Bronchial epithelial cell (primary cell): ENCODE data around the gene PCDHGA6. TPM values are rescaled to one million over a fixed set of nuclear protein-coding genes. Genes with fewer than 3 reads are reported as not detected.
"Not testable (repeated sequence)": the region's sequence is repeated elsewhere in the genome, so short reads cannot be mapped to it uniquely, and the experiment has no call there.

ENCODE experiments used
- DNase-seq: peaks from one replicate; pipeline ENCODE4 v3.0.0-alpha.2; 2010; ENCODE audit warnings: low read depth
- FAIRE-seq: peaks from 2 replicates; lab custom pipeline; 2011; peaks lifted over from hg19 to GRCh38; lab: Jason Lieb, UNC
- H3K27me3 ChIP-seq: 2 replicates; pipeline ENCODE4 v1.5.1; 2011; ENCODE audit warnings: low read length; ENCODE audit not compliant: control insufficient read depth, insufficient read depth
- H3K36me3 ChIP-seq: 2 replicates; pipeline ENCODE4 v1.5.1; 2011; ENCODE audit warnings: low read length; ENCODE audit not compliant: control insufficient read depth, insufficient read depth
- H3K4me3 ChIP-seq: 2 replicates; pipeline ENCODE4 v1.5.1; 2011; ENCODE audit warnings: mild to moderate bottlenecking, low read depth, low read length, control low read depth
- total RNA-seq: library from RNA; depleted of rRNA; stranded (reverse); fragments of >200 nt; gene quantifications from 2 replicates; pipeline ENCODE4 v1.2.1, GENCODE V29; 2014
- TF ChIP-seq, protein P1 (sequence below): IDR thresholded peaks from 2 replicates; pipeline ENCODE4 v1.5.1; 2011; ENCODE audit warnings: mild to moderate bottlenecking, moderate library complexity, low read length, control low read depth, inconsistent platforms; ENCODE audit not compliant: insufficient read depth, severe bottlenecking

The PCDHGA6 gene
- total RNA-seq, 1 donor from 2014 or later = under 0.01 TPM

DNA sequence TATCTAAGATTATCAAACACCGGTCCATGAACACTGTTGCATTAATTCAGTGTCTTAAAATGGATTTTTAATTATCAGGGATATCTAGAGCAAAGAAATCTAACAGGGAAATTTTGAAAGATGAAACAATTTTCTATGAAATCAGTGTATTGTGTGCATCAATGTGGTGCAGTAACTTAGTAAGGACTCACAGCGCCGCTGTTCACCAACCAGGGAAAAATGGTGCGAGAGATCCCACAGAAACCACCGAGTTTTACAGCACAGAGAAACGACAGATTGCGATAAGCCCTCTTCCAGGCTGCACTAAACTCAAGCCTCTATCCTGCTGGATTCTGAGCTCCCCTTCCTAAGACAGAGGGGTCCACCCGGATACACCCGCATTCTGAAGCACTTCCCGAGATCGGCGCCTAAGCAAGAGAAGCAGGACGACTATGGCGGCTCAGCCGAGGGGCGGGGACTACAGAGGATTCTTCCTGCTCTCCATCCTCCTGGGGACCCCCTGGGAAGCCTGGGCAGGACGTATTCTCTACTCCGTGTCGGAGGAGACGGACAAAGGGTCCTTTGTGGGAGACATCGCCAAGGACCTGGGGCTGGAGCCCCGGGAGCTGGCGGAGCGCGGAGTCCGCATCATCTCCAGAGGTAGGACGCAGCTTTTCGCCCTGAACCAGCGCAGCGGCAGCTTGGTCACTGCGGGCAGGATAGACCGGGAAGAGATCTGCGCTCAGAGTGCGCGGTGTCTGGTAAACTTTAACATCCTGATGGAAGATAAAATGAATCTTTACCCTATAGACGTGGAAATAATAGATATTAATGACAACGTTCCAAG, 9.0 kb downstream of the PCDHGA6 start, which contains the start of gene PCDHGA7:
Gene PCDHGA7 (plus strand): TSS at position 274 of the 826 bp plus-strand sequence. CDS start 158 bp downstream, at position 432.
- H3K27me3 ChIP-seq = no peaks in the 10 kb centered on the region
- TF ChIP-seq, protein P1, sequence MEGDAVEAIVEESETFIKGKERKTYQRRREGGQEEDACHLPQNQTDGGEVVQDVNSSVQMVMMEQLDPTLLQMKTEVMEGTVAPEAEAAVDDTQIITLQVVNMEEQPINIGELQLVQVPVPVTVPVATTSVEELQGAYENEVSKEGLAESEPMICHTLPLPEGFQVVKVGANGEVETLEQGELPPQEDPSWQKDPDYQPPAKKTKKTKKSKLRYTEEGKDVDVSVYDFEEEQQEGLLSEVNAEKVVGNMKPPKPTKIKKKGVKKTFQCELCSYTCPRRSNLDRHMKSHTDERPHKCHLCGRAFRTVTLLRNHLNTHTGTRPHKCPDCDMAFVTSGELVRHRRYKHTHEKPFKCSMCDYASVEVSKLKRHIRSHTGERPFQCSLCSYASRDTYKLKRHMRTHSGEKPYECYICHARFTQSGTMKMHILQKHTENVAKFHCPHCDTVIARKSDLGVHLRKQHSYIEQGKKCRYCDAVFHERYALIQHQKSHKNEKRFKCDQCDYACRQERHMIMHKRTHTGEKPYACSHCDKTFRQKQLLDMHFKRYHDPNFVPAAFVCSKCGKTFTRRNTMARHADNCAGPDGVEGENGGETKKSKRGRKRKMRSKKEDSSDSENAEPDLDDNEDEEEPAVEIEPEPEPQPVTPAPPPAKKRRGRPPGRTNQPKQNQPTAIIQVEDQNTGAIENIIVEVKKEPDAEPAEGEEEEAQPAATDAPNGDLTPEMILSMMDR = peak; percentile 29
- FAIRE-seq (no peak), DNase-seq (peak; percentile 12)
- peak within 1 kb of the TSS; percentile 27 for H3K4me3 ChIP-seq
- H3K36me3 ChIP-seq = no peaks in the 10 kb centered on the region

- no peak for FAIRE-seq
- TF ChIP-seq, protein P1 = no peak
- Histone ChIP-seq H3K4me3 (no peak overlapping the region), H3K27me3 (no peaks in the 10 kb centered on the region), H3K36me3 (no peaks in the 10 kb centered on the region)
- DNase-seq = no peak
These were observed 9.7 kb downstream of the PCDHGA6 start for GRCh38 chr5:141383345-141383744.

- Histone ChIP-seq H3K36me3 (no peaks in the 10 kb centered on the region), H3K4me3 (no peak overlapping the region), H3K27me3 (no peaks in the 10 kb centered on the region)
- FAIRE-seq (no peak), DNase-seq (no peak)
- TF ChIP-seq, protein P1 = no peak
These were observed 11.0 kb downstream of the PCDHGA6 start for GRCh38 chr5:141384471-141385267.

GRCh38 chr5:141387557-141388311, 14.0 kb downstream of the PCDHGA6 start, which contains the start of gene PCDHGB4:
PCDHGB4 (plus strand) TSS chr5:141387698; CDS start chr5:141387885, 187 bp downstream.
- H3K36me3 ChIP-seq, H3K27me3 ChIP-seq: not testable (repeated sequence)
- peak; percentile 100 for FAIRE-seq
- H3K4me3 ChIP-seq = peak within 1 kb of the TSS; percentile 14
- TF ChIP-seq, protein P1 = peak; percentile 59
- peak; percentile 34 for DNase-seq

- Histone ChIP-seq H3K36me3 (no peaks in the 10 kb centered on the region), H3K27me3 (no peaks in the 10 kb centered on the region), H3K4me3 (no peak overlapping the region)
- DNase-seq = no peak
- TF ChIP-seq, protein P1 = no peak
- FAIRE-seq = no peak
These were observed 15.0 kb downstream of the PCDHGA6 start for GRCh38 chr5:141388661-141389060.
